ENCODE results near the gene PPP1R3C. TPM values are rescaled to one million over a fixed set of nuclear protein-coding genes. Genes with fewer than 3 reads are reported as not detected.

PPP1R3C gene
- total and polyA plus RNA-seq, 2 of the 4 experiments (the other 2 are of a cell fraction), result 17.4 to 62.9 TPM

DNA sequence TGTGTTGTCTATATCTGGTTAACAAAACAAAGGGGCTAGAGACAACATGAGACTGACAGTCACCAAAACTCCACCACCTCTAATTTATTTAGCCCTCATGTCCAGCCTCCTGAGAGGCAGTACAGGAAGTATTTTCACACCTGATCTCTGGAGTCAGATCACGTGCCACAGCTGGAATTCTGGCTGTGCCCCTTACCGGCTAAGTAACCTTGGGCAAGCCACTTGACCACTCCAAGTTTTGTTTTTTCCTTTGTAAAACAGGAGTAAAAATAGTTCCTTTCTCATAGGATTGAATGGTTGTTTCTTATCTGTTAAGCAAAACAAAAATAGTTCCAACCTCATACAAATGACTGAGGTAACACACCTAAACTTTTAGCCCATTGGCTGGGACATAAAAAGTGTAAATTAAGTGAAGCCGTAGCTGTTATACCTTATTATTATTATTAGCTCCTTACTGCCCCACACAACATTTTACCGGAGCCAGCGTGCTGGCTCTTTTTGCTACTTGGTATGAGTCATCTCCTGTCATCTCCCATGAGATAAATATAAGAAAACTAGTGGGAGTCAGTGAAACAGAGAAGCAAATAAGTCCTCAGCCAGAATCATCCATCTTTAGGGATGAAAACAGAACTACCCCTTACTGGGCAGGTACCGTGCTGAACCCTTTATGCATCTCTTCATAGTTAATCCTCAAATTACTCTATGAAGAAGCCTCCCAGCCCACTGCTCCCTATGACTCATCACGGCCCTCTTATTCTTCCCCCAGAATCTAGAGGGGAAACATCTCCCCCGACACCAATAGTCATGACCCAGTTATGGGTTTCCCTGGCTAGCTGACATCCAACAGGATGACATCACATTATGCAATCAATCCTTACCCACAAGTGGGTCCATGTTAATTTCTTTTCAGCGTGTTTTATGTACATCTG lies 44.9 kb downstream of the PPP1R3C start:
- TF ChIP-seq, protein P1, sequence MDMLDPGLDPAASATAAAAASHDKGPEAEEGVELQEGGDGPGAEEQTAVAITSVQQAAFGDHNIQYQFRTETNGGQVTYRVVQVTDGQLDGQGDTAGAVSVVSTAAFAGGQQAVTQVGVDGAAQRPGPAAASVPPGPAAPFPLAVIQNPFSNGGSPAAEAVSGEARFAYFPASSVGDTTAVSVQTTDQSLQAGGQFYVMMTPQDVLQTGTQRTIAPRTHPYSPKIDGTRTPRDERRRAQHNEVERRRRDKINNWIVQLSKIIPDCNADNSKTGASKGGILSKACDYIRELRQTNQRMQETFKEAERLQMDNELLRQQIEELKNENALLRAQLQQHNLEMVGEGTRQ (IDR thresholded peaks at IDR 0.05; ENCODE audit: low read depth, low read length), result no peak
- TF ChIP-seq POLR2A (IDR thresholded peaks at IDR 0.05; ENCODE audit: low read depth, low read length) (no peak), RFX5 (IDR thresholded peaks at IDR 0.05; ENCODE audit: low read depth, low read length) (no peak), RAD21 (IDR thresholded peaks at IDR 0.05; ENCODE audit: low read length) (no peak), RCOR1 (IDR thresholded peaks at IDR 0.05; ENCODE audit: insufficient replicate concordance, low read length) (no peak), CEBPB (IDR thresholded peaks at IDR 0.05; ENCODE audit: low read depth, low read length) (peak; percentile 91), BHLHE40 (IDR thresholded peaks at IDR 0.05; ENCODE audit: low read depth, low read length) (0 out of 2 replicates have a peak, but pooled peaks have one; percentile 2), CHD1 (IDR thresholded peaks at IDR 0.05; ENCODE audit: low read depth, low read length) (no peak), MXI1 (IDR thresholded peaks at IDR 0.05; ENCODE audit: borderline replicate concordance, low read depth, low read length) (no peak), FOS (IDR thresholded peaks at IDR 0.05; ENCODE audit: low read depth, low read length) (peak; percentile 89)
- Histone ChIP-seq H2AK9ac (replicated peaks; ENCODE audit: low read depth, low read length, poor library complexity) (no peak overlapping the region), H4K8ac (ENCODE audit: low read depth in 2 of 2, low read length in 2 of 2) (peak overlapping the region; percentile 27 to 71; a peak in 2 of 4 replicates), H3K23ac (ENCODE audit: low read depth, low read length) (peak overlapping the region; percentile 55), H2AK5ac (ENCODE audit: low read depth, low read length) (peak overlapping the region; percentile 69; the same call in 1 of the 2 replicates), H3K4me1 (ENCODE audit: control insufficient read depth, insufficient read depth, low read length) (peaks cover 37% of the 10 kb centered on the region), H3K27me3 (ENCODE audit: control insufficient read depth, insufficient read depth, low read length) (peaks cover 2% of the 10 kb centered on the region; the same call in 1 of the 2 replicates), H4K91ac (ENCODE audit: insufficient read depth, low read depth, low read length) (peak overlapping the region; percentile 89), H2BK5ac (ENCODE audit: low read depth, low read length, poor library complexity, severe bottlenecking) (peak overlapping the region; percentile 94), H3K56ac (ENCODE audit: extremely low read depth, insufficient read depth, low read length) (peak overlapping the region; percentile 56; the same call in 1 of the 2 replicates), H3K27ac (ENCODE audit: insufficient read depth, low read length) (peak overlapping the region; percentile 58; the same call in 1 of the 2 replicates), H3K18ac (ENCODE audit: low read depth, low read length) (peak overlapping the region; percentile 75), H2AFZ (replicated peaks; ENCODE audit: low read length, poor library complexity) (no peak overlapping the region), H3K9me1 (ENCODE audit: insufficient read depth, low read length) (peaks cover 28% of the 10 kb centered on the region), H3K9me3 (ENCODE audit: control insufficient read depth, insufficient read depth, low read length) (no peaks in the 10 kb centered on the region), H2BK20ac (ENCODE audit: low read depth, low read length) (peak overlapping the region; percentile 89), H3K4ac (ENCODE audit: low read depth, low read length) (peak overlapping the region; percentile 89), H4K5ac (ENCODE audit: low read depth, low read length) (peak overlapping the region; percentile 53), H3K14ac (replicated peaks; ENCODE audit: low read depth, low read length) (no peak overlapping the region), H3K36me3 (ENCODE audit: control insufficient read depth, insufficient read depth, low read length) (no peaks in the 10 kb centered on the region), H2BK15ac (ENCODE audit: low read depth, low read length) (peak overlapping the region; percentile 86; the same call in 2 of the 3 replicates), H3K79me1 (ENCODE audit: low read depth in 1 of 2, low read length in 2 of 2) (no peaks in the 10 kb centered on the region), H2BK120ac (ENCODE audit: low read depth, low read length) (peak overlapping the region; percentile 97), H3K9ac (ENCODE audit: low read depth, low read length) (no peak overlapping the region), H4K20me1 (ENCODE audit: insufficient read depth, low read length) (peaks cover 3% of the 10 kb centered on the region; the same call in 1 of the 2 replicates), H3K4me2 (ENCODE audit: low read depth, low read length) (peak overlapping the region; percentile 73), H3K4me3 (ENCODE audit: insufficient read depth, low read depth, low read length) (no peak overlapping the region)
- dilution Hi-C loops (cut with HindIII; ENCODE audit: low sequenced_read_pairs, unreplicated experiment), result no loop called here
- in situ Hi-C loops (cut with MboI; ENCODE audit: low sequenced_read_pairs), result no loop called here
- DNase-seq, result peak; percentile 83
- WGBS, 2 experiments (ENCODE audit: extremely low coverage in 2 of 2, insufficient read length in 1 of 2), result no CpG with 5 or more reads among the region's 9 CpGs
- ChIA-PET CTCF (interaction anchor here (1.1 kb wide), 1 partner anchor 39 kb away, joined by 4 read pairs; no protein-coding TSS in a partner anchor), POLR2A (ENCODE audit: unreplicated experiment) (interaction anchor here (0.7 kb wide), 1 partner anchor 29 kb away, joined by 3 read pairs; no protein-coding TSS in a partner anchor)
- intact Hi-C loops (cut with micrococcal nuclease), result no loop called here
- no TSS peak for BruUV-seq (replicated peaks)
- ATAC-seq (ENCODE audit: low read depth), result peak; percentile 8; the same call in 1 of the 2 replicates
